HEK293 (cell line): ENCODE measurements around the gene SLC47A2.

ENCODE experiments used
- CTCF ChIA-PET: fragments of 350-600 bp; formaldehyde crosslinking; extraction: SDS; loops from one replicate; lab custom pipeline; 2021; ENCODE audit warnings: antibody characterized with exemption; lab: Yijun Ruan, JAX
- POLR2A ChIA-PET: fragments of 300-600 bp; formaldehyde crosslinking; extraction: SDS; loops from one replicate; lab custom pipeline; 2020; ENCODE audit warnings: antibody characterized with exemption, inconsistent platforms; lab: Yijun Ruan, JAX
- H3K27ac ChIP-seq: fragments of 200-500 bp; sonication (Bioruptor generic); 2 replicates; pipeline ENCODE4 v1.5.1; 2014; ENCODE audit warnings: low read depth, low read length, control low read depth, inconsistent platforms; ENCODE audit errors: extremely low read depth
- H3K36me3 ChIP-seq, 2 experiments: fragments of 200-500 bp in 1 of 2; sonication (Bioruptor generic) in 1 of 2; 1 replicate in 1 of 2; 2 replicates in 1 of 2; pipeline ENCODE4 v1.5.1; 2014 to 2017; ENCODE audit warnings: inconsistent platforms in 2 of 2, low read length in 2 of 2; ENCODE audit not compliant: control insufficient read depth in 2 of 2, insufficient read depth in 1 of 2
- H3K4me1 ChIP-seq: fragments of 200-500 bp; sonication (Bioruptor generic); 2 replicates; pipeline ENCODE4 v1.5.1; 2014; ENCODE audit warnings: mild to moderate bottlenecking, low read length, inconsistent platforms; ENCODE audit not compliant: control insufficient read depth, insufficient read depth
- H3K4me3 ChIP-seq: 2 replicates; pipeline ENCODE4 v1.5.1; 2011; ENCODE audit warnings: low read depth, mild to moderate bottlenecking, control low read depth, low read length, moderate library complexity
- H3K9me3 ChIP-seq: fragments of 200-500 bp; sonication (Bioruptor generic); 2 replicates; pipeline ENCODE4 v1.5.1; 2014; ENCODE audit warnings: low read depth, low read length, inconsistent platforms; ENCODE audit not compliant: control insufficient read depth, insufficient read depth
- BCL6B ChIP-seq: fragments of 450-650 bp; formaldehyde crosslinking; IDR thresholded peaks from 2 replicates; pipeline ENCODE4 v1.5.1; 2017; ENCODE audit warnings: missing biosample characterization, missing genetic modification characterization
- CTCF ChIP-seq: fragments of 450-650 bp; formaldehyde crosslinking; IDR thresholded peaks from 2 replicates; pipeline ENCODE4 v1.5.1; 2016; ENCODE audit warnings: missing biosample characterization, missing genetic modification characterization
- HOXC10 ChIP-seq: sonication (generic); formaldehyde crosslinking; IDR thresholded peaks from 2 replicates; pipeline ENCODE4 v1.8.1; 2023; ENCODE audit warnings: mild to moderate bottlenecking, missing genetic modification reagents
- PRDM1 ChIP-seq: fragments of 450-650 bp; formaldehyde crosslinking; IDR thresholded peaks from 2 replicates; pipeline ENCODE4; 2016; ENCODE audit warnings: missing biosample characterization, missing genetic modification characterization
- PRDM10 ChIP-seq: fragments of 450-650 bp; formaldehyde crosslinking; IDR thresholded peaks from 2 replicates; pipeline ENCODE4 v1.5.1; 2016; ENCODE audit warnings: missing biosample characterization, missing genetic modification characterization
- PRDM4 ChIP-seq: fragments of 450-650 bp; formaldehyde crosslinking; IDR thresholded peaks from 2 replicates; pipeline ENCODE4 v1.5.1; 2017; ENCODE audit warnings: missing biosample characterization, missing genetic modification characterization
- SETDB1 ChIP-seq: IDR thresholded peaks from one replicate; pipeline ENCODE4 v1.6.1; 2017; ENCODE audit warnings: mild to moderate bottlenecking, low read length, moderate library complexity, mixed read lengths; ENCODE audit not compliant: insufficient read length
- YY1 ChIP-seq: fragments of 450-650 bp; formaldehyde crosslinking; IDR thresholded peaks from 2 replicates; pipeline ENCODE4 v1.5.1; 2018; ENCODE audit warnings: missing biosample characterization, missing genetic modification characterization
- ZBTB21 ChIP-seq: fragments of 450-650 bp; formaldehyde crosslinking; IDR thresholded peaks from 2 replicates; pipeline ENCODE4 v1.5.1; 2017; ENCODE audit warnings: missing biosample characterization, missing genetic modification characterization
- ZBTB48 ChIP-seq: fragments of 450-650 bp; formaldehyde crosslinking; IDR thresholded peaks from 2 replicates; pipeline ENCODE4 v1.5.1; 2016; ENCODE audit warnings: missing biosample characterization, missing genetic modification characterization
- ZBTB8A ChIP-seq: fragments of 450-650 bp; formaldehyde crosslinking; IDR thresholded peaks from 2 replicates; pipeline ENCODE4 v1.5.1; 2016; ENCODE audit warnings: missing biosample characterization, missing genetic modification characterization
- ZNF146 ChIP-seq: fragments of 450-650 bp; formaldehyde crosslinking; IDR thresholded peaks from 2 replicates; pipeline ENCODE4 v1.5.1; 2016; ENCODE audit warnings: missing biosample characterization, missing genetic modification characterization
- ZNF174 ChIP-seq: fragments of 450-650 bp; formaldehyde crosslinking; IDR thresholded peaks from 2 replicates; pipeline ENCODE4 v1.5.0; 2017; ENCODE audit warnings: missing biosample characterization, mild to moderate bottlenecking, missing genetic modification characterization
- ZNF239 ChIP-seq: fragments of 450-650 bp; formaldehyde crosslinking; IDR thresholded peaks from 2 replicates; pipeline ENCODE4 v1.5.1; 2016; ENCODE audit warnings: missing biosample characterization, missing genetic modification characterization
- ZNF362 ChIP-seq: fragments of 450-650 bp; formaldehyde crosslinking; IDR thresholded peaks from 2 replicates; pipeline ENCODE4 v1.5.1; 2016; ENCODE audit warnings: missing biosample characterization, missing genetic modification characterization
- ZNF391 ChIP-seq: fragments of 450-650 bp; formaldehyde crosslinking; IDR thresholded peaks from 2 replicates; pipeline ENCODE4 v1.5.1; 2016; ENCODE audit warnings: low read depth, missing biosample characterization, missing genetic modification characterization, borderline replicate concordance
- ZNF433 ChIP-seq: fragments of 450-650 bp; formaldehyde crosslinking; IDR thresholded peaks from 2 replicates; pipeline ENCODE4 v1.5.1; 2016; ENCODE audit warnings: missing biosample characterization, missing genetic modification characterization, low read depth
- ZNF560 ChIP-seq: fragments of 450-650 bp; formaldehyde crosslinking; IDR thresholded peaks from 2 replicates; pipeline ENCODE4 v1.5.1; 2017; ENCODE audit warnings: missing biosample characterization, missing genetic modification characterization, borderline replicate concordance
- ZNF747 ChIP-seq: fragments of 450-650 bp; formaldehyde crosslinking; IDR thresholded peaks from 2 replicates; pipeline ENCODE4 v1.5.1; 2016; ENCODE audit warnings: missing biosample characterization, missing genetic modification characterization
- ZSCAN16 ChIP-seq: fragments of 450-650 bp; formaldehyde crosslinking; IDR thresholded peaks from 2 replicates; pipeline ENCODE4 v1.5.1; 2016; ENCODE audit warnings: missing biosample characterization, missing genetic modification characterization

Gene SLC47A2

GRCh38 chr17:19676896-19677295, 39.5 kb downstream of the SLC47A2 start:
- H3K27ac ChIP-seq: no peak overlapping the region
- ChIA-PET CTCF (interaction anchor here (0.6 to 1.1 kb wide), 3 partner anchors 69 to 111 kb away, joined by 3 read pairs; no protein-coding TSS in a partner anchor), POLR2A (interaction anchor here (2.1 kb wide), 1 partner anchor 28 kb away, joined by 8 read pairs; the partner anchor contains the start of gene ALDH3A2)
- no peaks in the 10 kb centered on the region; the same call in 1 of the 2 replicates for H3K9me3 ChIP-seq
- no peak overlapping the region for H3K4me3 ChIP-seq
- peaks cover 9 to 66% of the 10 kb centered on the region in 2 experiments; a peak in 2 of 3 replicates for H3K36me3 ChIP-seq
- no peaks in the 10 kb centered on the region for H3K4me1 ChIP-seq
- no peak for TF ChIP-seq SETDB1
- TF ChIP-seq ZNF146: no peak
- no peak for TF ChIP-seq PRDM10
- TF ChIP-seq ZSCAN16 (tag by site-specific recombination): no peak
- no peak for TF ChIP-seq ZNF174 (tag by site-specific recombination)
- TF ChIP-seq ZNF433 (tag by site-specific recombination): no peak
- no peak for TF ChIP-seq PRDM1
- TF ChIP-seq CTCF (tag by site-specific recombination): no peak
- TF ChIP-seq ZBTB48 (tag by site-specific recombination): no peak
- TF ChIP-seq ZBTB21 (tag by site-specific recombination): no peak
- TF ChIP-seq ZNF362 (tag by site-specific recombination): no peak
- no peak for TF ChIP-seq ZNF239 (tag by site-specific recombination)
- no peak for TF ChIP-seq YY1 (tag by site-specific recombination)
- TF ChIP-seq BCL6B (tag by site-specific recombination): no peak
- no peak for TF ChIP-seq ZNF747 (tag by site-specific recombination)
- no peak for TF ChIP-seq ZBTB8A
- no peak for TF ChIP-seq PRDM4 (tag by site-specific recombination)
- TF ChIP-seq ZNF560: no peak
- no peak for TF ChIP-seq HOXC10 (CRISPR knock-in tag)
- no peak for TF ChIP-seq ZNF391
